ENCODE measurements around the gene MED10.

The MED10 gene

DNA sequence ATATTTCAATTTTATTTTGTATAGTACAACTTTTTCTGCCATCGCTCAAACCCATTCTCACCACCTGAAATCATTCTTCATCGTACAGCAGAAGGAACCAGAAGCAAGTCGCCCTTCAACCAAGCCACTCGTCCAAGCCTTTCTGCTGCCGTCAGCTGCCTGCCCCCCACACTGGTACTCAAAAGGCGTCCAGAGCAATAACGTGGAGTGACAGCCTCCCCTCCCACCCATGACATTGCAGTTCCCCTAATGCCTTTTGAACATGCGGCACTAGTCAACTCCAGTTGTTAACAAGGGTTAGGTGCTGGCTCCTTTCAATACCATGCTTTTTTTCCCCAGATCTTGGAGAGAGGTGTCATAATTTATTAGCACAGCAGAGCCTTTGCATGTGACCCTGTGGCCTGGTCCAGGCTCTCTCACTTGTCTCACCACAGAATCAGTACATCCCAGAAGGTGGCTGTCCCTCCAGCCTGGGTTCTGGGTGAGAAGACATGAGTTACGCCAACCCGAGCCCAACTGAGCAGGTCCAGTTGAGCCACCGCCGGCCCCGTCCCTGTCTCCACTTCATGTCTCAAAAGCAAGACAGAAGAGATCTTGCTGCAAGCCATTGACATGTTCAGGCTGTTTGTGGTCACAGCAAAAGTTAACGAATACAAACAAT lies 20.4 kb upstream of the MED10 start:
- DNase-seq (ENCODE audit: low spot score), result no peak

DNA sequence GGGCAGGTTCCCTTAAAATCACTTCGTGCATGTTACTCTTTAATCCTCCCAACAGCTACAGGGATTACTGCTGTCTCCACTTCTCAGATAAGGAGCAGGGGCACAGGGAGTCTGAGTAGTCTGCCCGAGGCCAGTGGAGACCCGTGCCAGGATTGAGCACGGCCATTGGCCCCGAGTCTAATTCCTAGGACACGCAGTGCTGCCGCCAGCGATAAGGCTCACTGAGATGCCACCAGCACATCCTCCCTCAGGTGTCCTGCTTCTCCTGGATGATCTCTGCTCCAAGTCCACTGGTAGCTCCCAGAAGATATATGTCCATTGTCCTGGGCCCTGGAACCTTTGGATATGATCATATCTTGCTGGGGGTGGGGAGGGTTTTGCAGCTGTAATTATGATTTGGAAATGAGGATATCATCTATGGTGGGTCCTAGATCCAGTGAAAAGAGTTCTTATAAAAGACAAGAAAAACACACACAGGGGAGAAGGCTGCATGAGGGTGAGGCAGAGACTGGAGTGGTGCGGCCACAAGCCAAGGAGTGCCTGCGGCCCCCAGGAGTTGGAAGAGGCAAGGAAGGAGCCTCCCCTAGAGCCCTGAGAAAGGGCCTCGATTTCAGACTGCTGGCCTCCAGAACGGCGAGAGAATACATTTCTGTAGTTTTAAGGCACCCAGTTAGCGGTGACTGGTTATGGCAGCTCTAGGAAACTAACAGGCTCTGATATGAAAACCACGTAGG lies 19.4 kb upstream of the MED10 start:
- no peak for DNase-seq (ENCODE audit: low spot score)

GRCh38 chr5:6396836-6397535 lies 18.6 kb upstream of the MED10 start:
- DNase-seq (ENCODE audit: low spot score), result no peak

DNA sequence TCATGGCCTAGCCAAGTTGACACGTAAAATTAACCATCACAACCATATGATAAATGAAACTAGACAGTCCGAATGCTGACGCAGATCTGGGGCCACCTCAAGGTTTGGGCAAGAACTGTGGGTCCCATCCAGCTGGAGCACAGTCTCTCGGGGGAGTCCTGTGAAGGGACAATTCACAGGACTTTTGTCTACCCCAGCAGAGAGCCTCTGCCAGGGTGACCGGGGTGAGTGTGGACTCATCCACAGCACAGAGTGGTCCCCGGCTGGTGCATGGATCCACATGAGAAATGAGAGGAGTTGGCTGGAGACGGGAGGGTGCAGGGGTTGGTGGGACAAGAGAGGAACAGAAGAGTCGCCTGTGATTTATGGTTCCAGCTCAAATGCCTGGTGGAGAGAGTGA lies 17.7 kb upstream of the MED10 start:
- no peak for DNase-seq (ENCODE audit: low spot score)

GRCh38 chr5:6395621-6396020 lies 17.3 kb upstream of the MED10 start:
- no peak for DNase-seq (ENCODE audit: low spot score)

DNA sequence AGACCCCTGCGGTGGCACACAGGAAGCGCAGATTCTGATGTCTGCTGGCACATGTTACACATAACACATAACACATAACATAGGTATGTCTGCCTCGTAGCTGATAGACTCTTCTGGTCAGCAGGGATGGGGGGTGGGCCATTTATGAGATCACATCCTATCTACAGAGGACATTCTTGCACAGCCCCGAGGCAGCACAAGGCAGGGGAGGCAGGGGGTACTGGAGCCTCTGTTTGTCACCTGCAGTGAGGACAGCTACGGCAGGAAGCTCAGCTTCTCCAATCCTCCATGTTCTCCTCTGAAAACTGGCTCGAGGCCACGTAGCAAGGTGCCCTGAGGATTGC lies 16.7 kb upstream of the MED10 start:
- DNase-seq (ENCODE audit: low spot score), result no peak

DNA sequence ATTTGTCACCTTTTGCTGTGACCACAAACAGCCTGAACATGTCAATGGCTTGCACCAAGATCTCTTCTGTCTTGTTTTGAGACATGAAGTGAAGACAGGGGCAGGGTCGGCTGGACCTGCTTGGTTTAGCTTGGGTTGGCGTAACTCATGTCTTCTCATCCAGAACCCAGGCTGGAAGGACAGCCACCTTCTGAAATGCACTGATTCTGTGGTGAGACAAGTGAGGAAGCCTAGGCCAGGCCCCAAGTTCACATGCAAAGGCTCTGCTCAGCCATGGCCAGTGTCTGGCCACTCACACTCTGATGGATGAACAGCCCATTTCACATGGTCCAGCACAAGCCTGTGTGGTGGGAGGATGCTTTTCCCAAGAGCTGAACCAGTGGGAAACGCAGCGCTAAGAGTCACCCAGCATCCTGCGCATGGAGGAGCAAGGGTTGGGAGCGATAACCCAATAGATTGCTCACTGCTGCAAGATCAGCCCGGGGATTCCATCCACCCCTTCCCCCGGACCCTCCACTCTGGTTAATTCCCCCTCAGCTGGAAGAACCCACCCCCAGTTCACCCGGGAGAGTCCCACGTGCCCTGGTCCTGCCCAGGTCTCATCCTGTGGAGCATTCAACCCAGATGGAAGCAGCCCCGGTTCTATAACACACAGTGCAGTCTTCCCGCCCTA lies 16.2 kb upstream of the MED10 start:
- DNase-seq (ENCODE audit: low spot score), result no peak

- no peak for DNase-seq (ENCODE audit: low spot score)
Measured at GRCh38 chr5:6393596-6394194, 15.3 kb upstream of the MED10 start.

- DNase-seq (ENCODE audit: low spot score), result no peak
Measured at GRCh38 chr5:6392561-6392960, 14.2 kb upstream of the MED10 start.

DNA sequence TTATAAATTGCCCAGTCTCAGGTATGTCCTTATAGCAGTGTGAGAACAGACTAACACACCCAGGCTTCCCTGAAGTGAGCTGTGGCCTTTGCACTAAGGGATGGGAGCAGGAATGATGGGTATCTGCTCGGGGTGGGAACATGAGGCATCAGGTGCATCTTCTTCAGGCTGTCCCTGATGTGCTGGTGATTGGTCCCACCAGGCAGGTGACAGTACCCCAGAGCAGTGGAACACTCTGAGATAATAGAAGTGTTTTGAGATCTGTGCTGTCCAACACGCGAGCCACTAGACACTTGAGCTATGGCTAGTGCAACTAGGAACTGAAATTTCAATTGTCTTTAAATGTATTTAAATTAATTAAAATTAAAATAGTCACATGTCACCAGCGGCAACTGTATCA lies 12.8 kb upstream of the MED10 start:
- no peak for DNase-seq (ENCODE audit: low spot score)

GRCh38 chr5:6389946-6390530 lies 11.7 kb upstream of the MED10 start:
- DNase-seq (ENCODE audit: low spot score), result no peak

- DNase-seq (ENCODE audit: low spot score), result no peak
Measured at GRCh38 chr5:6389397-6389796, 11.1 kb upstream of the MED10 start.

DNA sequence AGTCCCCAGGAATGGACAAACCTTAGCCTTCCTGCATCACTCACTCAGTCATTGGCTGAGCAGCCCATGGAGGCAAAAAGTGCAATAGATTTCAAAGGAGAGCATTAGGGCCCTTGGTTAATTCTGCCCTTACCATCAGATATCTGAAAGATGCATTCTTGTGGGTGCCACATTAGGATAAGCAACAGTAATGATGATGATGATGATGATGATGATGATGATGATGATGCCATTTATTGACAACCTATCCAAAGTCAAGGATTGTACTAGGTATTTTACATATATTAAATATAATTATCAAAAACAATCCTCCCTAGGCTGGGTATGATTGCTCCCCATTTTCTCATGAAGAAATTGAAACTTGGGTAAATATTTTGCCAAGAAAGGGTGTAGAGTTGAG lies 9.6 kb upstream of the MED10 start:
- no peak for DNase-seq (ENCODE audit: low spot score)

GRCh38 chr5:6386271-6386670 lies 7.9 kb upstream of the MED10 start:
- no peak for DNase-seq (ENCODE audit: low spot score)

GRCh38 chr5:6384856-6385255 lies 6.5 kb upstream of the MED10 start:
- no peak for DNase-seq (ENCODE audit: low spot score)

DNA sequence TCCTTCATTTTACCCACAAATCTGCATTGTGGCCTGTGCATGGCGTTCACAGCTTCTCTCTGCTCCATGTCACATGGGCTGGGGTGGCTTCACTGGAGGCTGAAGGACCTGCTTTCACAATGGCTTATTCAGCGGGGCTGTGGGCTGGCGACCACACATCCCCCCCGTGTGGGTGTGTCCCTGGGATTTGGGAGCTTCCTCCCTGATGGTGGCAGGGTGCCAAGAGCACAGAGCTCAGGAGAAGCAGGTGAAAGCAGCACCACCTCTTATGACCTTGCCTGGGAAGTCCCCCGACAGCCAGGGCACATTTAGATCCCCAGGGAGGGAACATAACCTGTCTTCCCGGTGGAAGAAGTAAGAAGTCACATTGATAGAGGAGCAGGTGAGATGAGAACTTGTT lies 5.0 kb upstream of the MED10 start:
- no peak for DNase-seq (ENCODE audit: low spot score)

GRCh38 chr5:6379246-6379645 lies 899 bp upstream of the MED10 start:
- DNase-seq (ENCODE audit: low spot score), result no peak

DNA sequence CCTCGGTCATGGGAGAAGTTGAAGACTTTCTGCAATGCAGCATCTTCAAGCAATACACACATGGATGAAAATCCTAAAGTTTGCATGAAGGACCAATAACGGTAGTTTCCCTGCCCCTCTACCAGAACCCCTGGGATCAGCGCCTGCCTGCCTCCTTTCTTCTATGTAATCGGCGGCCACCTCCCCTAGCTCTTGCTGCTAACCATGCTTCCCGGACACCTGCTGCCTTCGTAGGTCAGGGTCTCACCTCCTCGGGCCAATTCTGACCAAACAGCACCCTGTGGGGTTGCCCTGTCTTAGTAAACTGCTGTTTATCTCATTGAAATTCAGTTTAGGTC lies 388 bp upstream of the MED10 start:
- no peak for DNase-seq (ENCODE audit: low spot score)

DNA sequence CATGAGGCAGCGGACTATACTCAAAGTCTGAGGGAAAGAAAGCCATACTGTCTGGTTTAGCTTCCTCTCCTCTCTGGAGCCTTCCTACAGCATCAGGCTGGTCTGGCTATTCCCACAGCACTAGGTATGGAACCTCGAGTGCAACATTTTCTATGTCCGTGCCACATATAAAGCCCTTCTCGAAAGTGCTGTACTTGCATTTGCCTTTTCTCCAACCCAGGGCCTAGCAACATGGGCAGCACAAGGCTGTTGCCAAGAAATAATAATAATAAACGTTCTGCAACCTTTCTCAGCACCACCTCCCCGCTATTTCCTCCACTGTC lies 804 bp downstream of the MED10 start:
- DNase-seq (ENCODE audit: low spot score), result no peak

GRCh38 chr5:6376974-6377520 lies 1.3 kb downstream of the MED10 start:
- no peak for DNase-seq (ENCODE audit: low spot score)

DNA sequence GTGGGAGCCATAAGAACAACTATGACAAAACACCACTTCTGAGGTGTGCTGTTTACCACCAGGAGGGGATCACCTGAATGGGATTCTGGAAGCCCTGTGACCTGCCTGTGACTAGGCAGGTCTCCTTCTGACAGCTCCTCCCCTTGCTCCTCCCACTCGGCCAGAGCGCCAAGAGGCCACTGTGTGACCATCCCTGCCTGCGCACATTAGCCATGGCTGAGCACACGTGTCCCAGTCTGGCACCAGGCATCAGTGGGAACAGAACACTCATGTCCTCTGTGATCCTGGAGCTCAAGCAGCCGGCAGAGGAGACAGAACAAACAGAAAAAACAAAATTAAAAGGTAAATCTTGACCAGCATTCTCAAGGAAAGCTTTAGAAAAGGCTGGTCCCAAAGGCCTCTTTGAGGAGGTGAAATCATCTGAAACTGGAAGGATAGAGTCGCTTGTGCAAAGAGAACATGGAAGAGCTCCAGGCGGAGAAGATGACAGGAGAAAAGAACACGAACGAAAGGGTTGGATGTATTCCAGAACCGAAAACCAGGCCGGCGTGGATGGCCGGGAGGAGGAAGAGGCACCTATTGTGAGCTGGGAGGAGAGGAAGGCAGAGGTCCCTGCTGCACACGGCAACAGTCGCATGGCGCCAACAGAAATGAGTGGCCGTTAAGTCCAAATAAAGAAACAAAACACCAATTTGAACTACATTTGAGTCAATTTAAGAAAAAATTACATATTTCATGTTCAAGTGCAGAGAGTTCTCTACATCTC lies 5.1 kb downstream of the MED10 start:
- no peak for DNase-seq (ENCODE audit: low spot score)

All from CD4-positive, alpha-beta T cell treated with Interleukin-15 for 4 hours (primary cell).